HepG2 (cell line): ENCODE data around the gene CRY1.

Experiments
- FOXJ3 ChIP-seq: sonication (generic); formaldehyde crosslinking; IDR thresholded peaks from 2 replicates; pipeline ENCODE4 v1.4.0; 2020; ENCODE audit warnings: missing genetic modification reagents, mild to moderate bottlenecking, borderline replicate concordance
- SMC3 ChIP-seq: IDR thresholded peaks from 2 replicates; pipeline ENCODE4 v1.6.1; 2011; ENCODE audit warnings: low read length, improper control_type of control experiment
- TCF12 ChIP-seq, 2 experiments: fragments of 450-650 bp in 1 of 2; sonication (generic) in 1 of 2; formaldehyde crosslinking in 1 of 2; IDR thresholded peaks; 2 replicates each; pipeline versions ENCODE4 v1.6.1 to v1.8.0; 2017 to 2022; ENCODE audit warnings: antibody characterized with exemption in 1 of 2, mild to moderate bottlenecking in 1 of 2, missing genetic modification reagents in 1 of 2, moderate library complexity in 1 of 2
- ZNF24 ChIP-seq: fragments of 450-650 bp; IDR thresholded peaks from 2 replicates; pipeline ENCODE4 v1.6.1; 2017; ENCODE audit warnings: antibody characterized with exemption, mild to moderate bottlenecking
- ZNF782 ChIP-seq: sonication (generic); formaldehyde crosslinking; IDR thresholded peaks from 2 replicates; pipeline ENCODE4 v1.4.0; 2020; ENCODE audit warnings: missing genetic modification reagents, mild to moderate bottlenecking, borderline replicate concordance
- TF ChIP-seq, protein P1 (sequence below): sonication (generic); formaldehyde crosslinking; IDR thresholded peaks from 2 replicates; pipeline ENCODE4 v1.4.0; 2020; ENCODE audit warnings: mild to moderate bottlenecking, missing genetic modification reagents
- TF ChIP-seq, protein P2 (sequence below): sonication (generic); formaldehyde crosslinking; IDR thresholded peaks from 2 replicates; pipeline ENCODE4 v1.5.0; 2020; ENCODE audit warnings: mild to moderate bottlenecking, missing genetic modification reagents, moderate library complexity
- TF ChIP-seq, protein P3 (sequence below), 2 experiments: IDR thresholded peaks; 2 replicates each; pipeline ENCODE4 v1.6.1; 2011 to 2012; ENCODE audit warnings: low read length in 2 of 2, borderline replicate concordance in 1 of 2, low read depth in 1 of 2, mild to moderate bottlenecking in 1 of 2, moderate library complexity in 1 of 2

DNA sequence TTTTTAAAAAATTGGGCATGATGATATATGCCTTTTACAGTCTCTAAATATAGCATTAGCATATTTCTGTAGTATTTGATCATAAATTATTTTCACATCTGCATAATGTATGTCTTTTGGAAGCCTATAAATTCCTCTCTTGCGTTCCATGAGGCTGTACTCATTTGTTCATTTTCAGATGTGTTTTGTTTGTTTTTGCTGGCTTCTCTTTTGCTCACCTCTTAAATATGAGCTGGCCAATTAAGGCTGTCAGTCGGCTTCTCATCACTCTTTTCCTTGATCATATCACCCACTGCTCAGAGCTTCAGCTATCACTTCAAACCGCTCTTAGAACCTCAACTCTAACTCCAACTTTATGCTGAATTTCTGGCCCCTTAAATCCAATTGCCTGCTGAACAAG lies 131.1 kb downstream of the CRY1 start:
- TF ChIP-seq ZNF782, result no peak
- TF ChIP-seq SMC3, result no peak
- TF ChIP-seq, protein P1, sequence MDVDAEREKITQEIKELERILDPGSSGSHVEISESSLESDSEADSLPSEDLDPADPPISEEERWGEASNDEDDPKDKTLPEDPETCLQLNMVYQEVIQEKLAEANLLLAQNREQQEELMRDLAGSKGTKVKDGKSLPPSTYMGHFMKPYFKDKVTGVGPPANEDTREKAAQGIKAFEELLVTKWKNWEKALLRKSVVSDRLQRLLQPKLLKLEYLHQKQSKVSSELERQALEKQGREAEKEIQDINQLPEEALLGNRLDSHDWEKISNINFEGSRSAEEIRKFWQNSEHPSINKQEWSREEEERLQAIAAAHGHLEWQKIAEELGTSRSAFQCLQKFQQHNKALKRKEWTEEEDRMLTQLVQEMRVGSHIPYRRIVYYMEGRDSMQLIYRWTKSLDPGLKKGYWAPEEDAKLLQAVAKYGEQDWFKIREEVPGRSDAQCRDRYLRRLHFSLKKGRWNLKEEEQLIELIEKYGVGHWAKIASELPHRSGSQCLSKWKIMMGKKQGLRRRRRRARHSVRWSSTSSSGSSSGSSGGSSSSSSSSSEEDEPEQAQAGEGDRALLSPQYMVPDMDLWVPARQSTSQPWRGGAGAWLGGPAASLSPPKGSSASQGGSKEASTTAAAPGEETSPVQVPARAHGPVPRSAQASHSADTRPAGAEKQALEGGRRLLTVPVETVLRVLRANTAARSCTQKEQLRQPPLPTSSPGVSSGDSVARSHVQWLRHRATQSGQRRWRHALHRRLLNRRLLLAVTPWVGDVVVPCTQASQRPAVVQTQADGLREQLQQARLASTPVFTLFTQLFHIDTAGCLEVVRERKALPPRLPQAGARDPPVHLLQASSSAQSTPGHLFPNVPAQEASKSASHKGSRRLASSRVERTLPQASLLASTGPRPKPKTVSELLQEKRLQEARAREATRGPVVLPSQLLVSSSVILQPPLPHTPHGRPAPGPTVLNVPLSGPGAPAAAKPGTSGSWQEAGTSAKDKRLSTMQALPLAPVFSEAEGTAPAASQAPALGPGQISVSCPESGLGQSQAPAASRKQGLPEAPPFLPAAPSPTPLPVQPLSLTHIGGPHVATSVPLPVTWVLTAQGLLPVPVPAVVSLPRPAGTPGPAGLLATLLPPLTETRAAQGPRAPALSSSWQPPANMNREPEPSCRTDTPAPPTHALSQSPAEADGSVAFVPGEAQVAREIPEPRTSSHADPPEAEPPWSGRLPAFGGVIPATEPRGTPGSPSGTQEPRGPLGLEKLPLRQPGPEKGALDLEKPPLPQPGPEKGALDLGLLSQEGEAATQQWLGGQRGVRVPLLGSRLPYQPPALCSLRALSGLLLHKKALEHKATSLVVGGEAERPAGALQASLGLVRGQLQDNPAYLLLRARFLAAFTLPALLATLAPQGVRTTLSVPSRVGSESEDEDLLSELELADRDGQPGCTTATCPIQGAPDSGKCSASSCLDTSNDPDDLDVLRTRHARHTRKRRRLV (CRISPR knock-in tag), result no peak
- TF ChIP-seq, protein P2, sequence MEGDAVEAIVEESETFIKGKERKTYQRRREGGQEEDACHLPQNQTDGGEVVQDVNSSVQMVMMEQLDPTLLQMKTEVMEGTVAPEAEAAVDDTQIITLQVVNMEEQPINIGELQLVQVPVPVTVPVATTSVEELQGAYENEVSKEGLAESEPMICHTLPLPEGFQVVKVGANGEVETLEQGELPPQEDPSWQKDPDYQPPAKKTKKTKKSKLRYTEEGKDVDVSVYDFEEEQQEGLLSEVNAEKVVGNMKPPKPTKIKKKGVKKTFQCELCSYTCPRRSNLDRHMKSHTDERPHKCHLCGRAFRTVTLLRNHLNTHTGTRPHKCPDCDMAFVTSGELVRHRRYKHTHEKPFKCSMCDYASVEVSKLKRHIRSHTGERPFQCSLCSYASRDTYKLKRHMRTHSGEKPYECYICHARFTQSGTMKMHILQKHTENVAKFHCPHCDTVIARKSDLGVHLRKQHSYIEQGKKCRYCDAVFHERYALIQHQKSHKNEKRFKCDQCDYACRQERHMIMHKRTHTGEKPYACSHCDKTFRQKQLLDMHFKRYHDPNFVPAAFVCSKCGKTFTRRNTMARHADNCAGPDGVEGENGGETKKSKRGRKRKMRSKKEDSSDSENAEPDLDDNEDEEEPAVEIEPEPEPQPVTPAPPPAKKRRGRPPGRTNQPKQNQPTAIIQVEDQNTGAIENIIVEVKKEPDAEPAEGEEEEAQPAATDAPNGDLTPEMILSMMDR (CRISPR knock-in tag), result no peak
- TF ChIP-seq ZNF24, result no peak
- TF ChIP-seq, protein P3, sequence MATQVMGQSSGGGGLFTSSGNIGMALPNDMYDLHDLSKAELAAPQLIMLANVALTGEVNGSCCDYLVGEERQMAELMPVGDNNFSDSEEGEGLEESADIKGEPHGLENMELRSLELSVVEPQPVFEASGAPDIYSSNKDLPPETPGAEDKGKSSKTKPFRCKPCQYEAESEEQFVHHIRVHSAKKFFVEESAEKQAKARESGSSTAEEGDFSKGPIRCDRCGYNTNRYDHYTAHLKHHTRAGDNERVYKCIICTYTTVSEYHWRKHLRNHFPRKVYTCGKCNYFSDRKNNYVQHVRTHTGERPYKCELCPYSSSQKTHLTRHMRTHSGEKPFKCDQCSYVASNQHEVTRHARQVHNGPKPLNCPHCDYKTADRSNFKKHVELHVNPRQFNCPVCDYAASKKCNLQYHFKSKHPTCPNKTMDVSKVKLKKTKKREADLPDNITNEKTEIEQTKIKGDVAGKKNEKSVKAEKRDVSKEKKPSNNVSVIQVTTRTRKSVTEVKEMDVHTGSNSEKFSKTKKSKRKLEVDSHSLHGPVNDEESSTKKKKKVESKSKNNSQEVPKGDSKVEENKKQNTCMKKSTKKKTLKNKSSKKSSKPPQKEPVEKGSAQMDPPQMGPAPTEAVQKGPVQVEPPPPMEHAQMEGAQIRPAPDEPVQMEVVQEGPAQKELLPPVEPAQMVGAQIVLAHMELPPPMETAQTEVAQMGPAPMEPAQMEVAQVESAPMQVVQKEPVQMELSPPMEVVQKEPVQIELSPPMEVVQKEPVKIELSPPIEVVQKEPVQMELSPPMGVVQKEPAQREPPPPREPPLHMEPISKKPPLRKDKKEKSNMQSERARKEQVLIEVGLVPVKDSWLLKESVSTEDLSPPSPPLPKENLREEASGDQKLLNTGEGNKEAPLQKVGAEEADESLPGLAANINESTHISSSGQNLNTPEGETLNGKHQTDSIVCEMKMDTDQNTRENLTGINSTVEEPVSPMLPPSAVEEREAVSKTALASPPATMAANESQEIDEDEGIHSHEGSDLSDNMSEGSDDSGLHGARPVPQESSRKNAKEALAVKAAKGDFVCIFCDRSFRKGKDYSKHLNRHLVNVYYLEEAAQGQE (IDR thresholded peaks at IDR 0.05; ENCODE audit: borderline replicate concordance in 1 of 2, low read depth in 1 of 2, low read length in 2 of 2), result no peak
- TF ChIP-seq FOXJ3 (CRISPR knock-in tag), result no peak
- TF ChIP-seq TCF12 (IDR thresholded peaks at IDR 0.05), result no peak
- TF ChIP-seq TCF12 (CRISPR knock-in tag; IDR thresholded peaks at IDR 0.05), result no peak
